ENCODE data around the gene LNPEP. TPM values are rescaled to one million over a fixed set of nuclear protein-coding genes. Genes with fewer than 3 reads are reported as not detected.

The LNPEP gene
- total and polyA plus RNA-seq, 10 of the 15 experiments (the other 5 are each of a cell fraction or from before 2014, with no cell fraction given): 5.6 to 54.9 (median 25.0) TPM

- TF ChIP-seq, protein P1, sequence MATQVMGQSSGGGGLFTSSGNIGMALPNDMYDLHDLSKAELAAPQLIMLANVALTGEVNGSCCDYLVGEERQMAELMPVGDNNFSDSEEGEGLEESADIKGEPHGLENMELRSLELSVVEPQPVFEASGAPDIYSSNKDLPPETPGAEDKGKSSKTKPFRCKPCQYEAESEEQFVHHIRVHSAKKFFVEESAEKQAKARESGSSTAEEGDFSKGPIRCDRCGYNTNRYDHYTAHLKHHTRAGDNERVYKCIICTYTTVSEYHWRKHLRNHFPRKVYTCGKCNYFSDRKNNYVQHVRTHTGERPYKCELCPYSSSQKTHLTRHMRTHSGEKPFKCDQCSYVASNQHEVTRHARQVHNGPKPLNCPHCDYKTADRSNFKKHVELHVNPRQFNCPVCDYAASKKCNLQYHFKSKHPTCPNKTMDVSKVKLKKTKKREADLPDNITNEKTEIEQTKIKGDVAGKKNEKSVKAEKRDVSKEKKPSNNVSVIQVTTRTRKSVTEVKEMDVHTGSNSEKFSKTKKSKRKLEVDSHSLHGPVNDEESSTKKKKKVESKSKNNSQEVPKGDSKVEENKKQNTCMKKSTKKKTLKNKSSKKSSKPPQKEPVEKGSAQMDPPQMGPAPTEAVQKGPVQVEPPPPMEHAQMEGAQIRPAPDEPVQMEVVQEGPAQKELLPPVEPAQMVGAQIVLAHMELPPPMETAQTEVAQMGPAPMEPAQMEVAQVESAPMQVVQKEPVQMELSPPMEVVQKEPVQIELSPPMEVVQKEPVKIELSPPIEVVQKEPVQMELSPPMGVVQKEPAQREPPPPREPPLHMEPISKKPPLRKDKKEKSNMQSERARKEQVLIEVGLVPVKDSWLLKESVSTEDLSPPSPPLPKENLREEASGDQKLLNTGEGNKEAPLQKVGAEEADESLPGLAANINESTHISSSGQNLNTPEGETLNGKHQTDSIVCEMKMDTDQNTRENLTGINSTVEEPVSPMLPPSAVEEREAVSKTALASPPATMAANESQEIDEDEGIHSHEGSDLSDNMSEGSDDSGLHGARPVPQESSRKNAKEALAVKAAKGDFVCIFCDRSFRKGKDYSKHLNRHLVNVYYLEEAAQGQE (IDR thresholded peaks at IDR 0.05; ENCODE audit: low read depth, low read length): no peak; the same call in 1 of the 2 replicates
- no peak for TF ChIP-seq JUNB (IDR thresholded peaks at IDR 0.05)
- peak; percentile 36; the same call in 1 of the 2 replicates for TF ChIP-seq GATAD2B (conservative IDR thresholded peaks at IDR 0.05; ENCODE audit: low read depth)
- 0 out of 2 replicates have a peak, but pooled peaks have one; percentile 41 for TF ChIP-seq HSF1 (IDR thresholded peaks at IDR 0.05; ENCODE audit: low read depth, low read length)
- TF ChIP-seq TCF7 (IDR thresholded peaks at IDR 0.05; ENCODE audit: borderline replicate concordance): no peak
- TF ChIP-seq BCL11A (IDR thresholded peaks at IDR 0.05; ENCODE audit: low read depth, low read length): no peak
- TF ChIP-seq NFYA (IDR thresholded peaks at IDR 0.05; ENCODE audit: borderline replicate concordance, low read depth, low read length): no peak
- no peak for TF ChIP-seq ZNF622 (IDR thresholded peaks at IDR 0.05)
- no peak for TF ChIP-seq WRNIP1 (IDR thresholded peaks at IDR 0.05; ENCODE audit: borderline replicate concordance, low read depth, low read length)
- peak; percentile 81 for TF ChIP-seq IKZF1 (conservative IDR thresholded peaks at IDR 0.05)
- peak; percentile 45; the same call in 1 of the 2 replicates for TF ChIP-seq NRF1 (conservative IDR thresholded peaks at IDR 0.05; ENCODE audit: low read depth, low read length)
- TF ChIP-seq GABPA (IDR thresholded peaks at IDR 0.05; ENCODE audit: low read depth): no peak
- 0 out of 2 replicates have a peak, but pooled peaks have one; percentile 25 for TF ChIP-seq IRF4 (IDR thresholded peaks at IDR 0.05; ENCODE audit: low read depth, low read length)
- 0 out of 2 replicates have a peak, but pooled peaks have one; percentile 1 for TF ChIP-seq SMC3 (IDR thresholded peaks at IDR 0.05; ENCODE audit: borderline replicate concordance, low read length)
- no peak; the same call in none of the 2 replicates for TF ChIP-seq SMAD5 (IDR thresholded peaks at IDR 0.05; ENCODE audit: low read depth)
- 0 out of 2 replicates have a peak, but pooled peaks have one; percentile 78 for TF ChIP-seq STAT1 (conservative IDR thresholded peaks at IDR 0.05)
- no peak for TF ChIP-seq ZNF274 (IDR thresholded peaks at IDR 0.05; ENCODE audit: insufficient read depth, insufficient read length)
- no peak for TF ChIP-seq ASH2L (IDR thresholded peaks at IDR 0.05; ENCODE audit: borderline replicate concordance, low read depth)
- TF ChIP-seq, protein P2, sequence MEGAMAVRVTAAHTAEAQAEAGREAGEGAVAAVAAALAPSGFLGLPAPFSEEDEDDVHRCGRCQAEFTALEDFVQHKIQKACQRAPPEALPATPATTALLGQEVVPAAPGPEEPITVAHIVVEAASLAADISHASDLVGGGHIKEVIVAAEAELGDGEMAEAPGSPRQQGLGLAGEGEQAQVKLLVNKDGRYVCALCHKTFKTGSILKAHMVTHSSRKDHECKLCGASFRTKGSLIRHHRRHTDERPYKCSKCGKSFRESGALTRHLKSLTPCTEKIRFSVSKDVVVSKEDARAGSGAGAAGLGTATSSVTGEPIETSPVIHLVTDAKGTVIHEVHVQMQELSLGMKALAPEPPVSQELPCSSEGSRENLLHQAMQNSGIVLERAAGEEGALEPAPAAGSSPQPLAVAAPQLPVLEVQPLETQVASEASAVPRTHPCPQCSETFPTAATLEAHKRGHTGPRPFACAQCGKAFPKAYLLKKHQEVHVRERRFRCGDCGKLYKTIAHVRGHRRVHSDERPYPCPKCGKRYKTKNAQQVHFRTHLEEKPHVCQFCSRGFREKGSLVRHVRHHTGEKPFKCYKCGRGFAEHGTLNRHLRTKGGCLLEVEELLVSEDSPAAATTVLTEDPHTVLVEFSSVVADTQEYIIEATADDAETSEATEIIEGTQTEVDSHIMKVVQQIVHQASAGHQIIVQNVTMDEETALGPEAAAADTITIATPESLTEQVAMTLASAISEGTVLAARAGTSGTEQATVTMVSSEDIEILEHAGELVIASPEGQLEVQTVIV (IDR thresholded peaks at IDR 0.05; ENCODE audit: borderline replicate concordance, partially characterized antibody): peak; percentile 51
- no peak for TF ChIP-seq JUND (IDR thresholded peaks at IDR 0.05; ENCODE audit: low read depth, low read length)
- no peak for TF ChIP-seq PBX3 (IDR thresholded peaks at IDR 0.05; ENCODE audit: insufficient replicate concordance, low read depth, low read length)
- no peak; the same call in 1 of the 2 replicates for TF ChIP-seq CHD1 (IDR thresholded peaks at IDR 0.05; ENCODE audit: low read depth, low read length)
Observed at GRCh38 chr5:96935559-96936430, at the start of gene LNPEP (continued).

Data from GM12878 (cell line).